B cell (primary cell): ENCODE data around the gene SCAI. TPM values are rescaled to one million over a fixed set of nuclear protein-coding genes. Genes with fewer than 3 reads are reported as not detected.

Experiments
- ATAC-seq: fragments of 200-7000 bp; cut with Tn5 transposase; one replicate; pipeline ENCODE4 v1.10.0; 2021; ENCODE audit warnings: low read depth, mild to moderate bottlenecking, moderate number of reproducible peaks, moderate library complexity
- CTCF ChIA-PET: fragments of 350-600 bp; sonication (Branson Sonifier 250); formaldehyde crosslinking; loops from one replicate; lab custom pipeline; 2021; ENCODE audit warnings: antibody characterized with exemption, inconsistent platforms; lab: Charles Lee
- POLR2A ChIA-PET: fragments of 350-600 bp; sonication (Branson Sonifier 250); formaldehyde crosslinking; loops from one replicate; lab custom pipeline; 2021; ENCODE audit warnings: antibody characterized with exemption; lab: Charles Lee
- DNase-seq: peaks from one replicate; pipeline ENCODE4 v3.0.0; 2013
- H2AFZ ChIP-seq: 2 replicates; pipeline ENCODE4 v1.6.1; 2012; ENCODE audit warnings: mild to moderate bottlenecking, low read depth, low read length; ENCODE audit not compliant: insufficient read depth, poor library complexity, severe bottlenecking
- H3K27ac ChIP-seq, 2 donors: 1 replicate in 1 of 2; 2 replicates in 1 of 2; pipeline ENCODE4 v1.5.1; 2012 to 2013; ENCODE audit warnings: low read length in 2 of 2, mild to moderate bottlenecking in 2 of 2, moderate library complexity in 1 of 2
- H3K27me3 ChIP-seq, 4 experiments: fragments of 200-600 bp in 1 of 4; sonication (generic) in 1 of 4; replicated peaks in 1 of 4; 1 replicate in 2 of 4; 2 replicates in 2 of 4; pipeline versions ENCODE4 v1.6.1 to v1.7.0; 2013 to 2016; ENCODE audit warnings: low read length in 3 of 4, mild to moderate bottlenecking in 2 of 4, mixed read lengths in 1 of 4, moderate library complexity in 1 of 4; ENCODE audit not compliant: insufficient read depth in 4 of 4, control insufficient read depth in 3 of 4; ENCODE audit errors: control extremely low read depth in 1 of 4
- H3K36me3 ChIP-seq, 2 experiments: replicated peaks in 1 of 2; 1 replicate in 1 of 2; 2 replicates in 1 of 2; pipeline versions ENCODE4 v1.6.1 to v1.7.1; 2013; ENCODE audit warnings: low read length in 1 of 2; ENCODE audit not compliant: insufficient read depth in 2 of 2, control insufficient read depth in 1 of 2; ENCODE audit errors: control extremely low read depth in 1 of 2, extremely low read depth in 1 of 2
- H3K4me1 ChIP-seq, 2 donors: fragments of 200-600 bp in 1 of 2; sonication (generic) in 1 of 2; 1 replicate in 1 of 2; 2 replicates in 1 of 2; pipeline versions ENCODE4 v1.5.1 to v1.6.1; 2013 to 2017; ENCODE audit warnings: low read length in 2 of 2; ENCODE audit not compliant: control insufficient read depth in 2 of 2, insufficient read depth in 2 of 2
- H3K4me2 ChIP-seq: replicated peaks from 2 replicates; pipeline ENCODE3; 2012; ENCODE audit warnings: mild to moderate bottlenecking, low read depth, low read length; ENCODE audit not compliant: poor library complexity, severe bottlenecking
- H3K4me3 ChIP-seq, 5 experiments: fragments of 200-600 bp in 1 of 5; sonication (generic) in 1 of 5; 1 replicate in 3 of 5; 2 replicates in 2 of 5; pipeline versions ENCODE4 v1.5.1 to v1.7.0; 2011 to 2016; ENCODE audit warnings: low read length in 4 of 5, mild to moderate bottlenecking in 4 of 5, low read depth in 2 of 5, control low read depth in 1 of 5, moderate library complexity in 1 of 5; ENCODE audit not compliant: insufficient read depth in 1 of 5; ENCODE audit errors: control extremely low read depth in 1 of 5, extremely low read depth in 1 of 5
- H3K79me2 ChIP-seq: fragments of 200-600 bp; sonication (generic); one replicate; pipeline ENCODE4 v1.6.0; 2016; ENCODE audit warnings: low read length; ENCODE audit not compliant: control insufficient read depth, insufficient read depth
- H3K9ac ChIP-seq: fragments of 200-600 bp; sonication (generic); 2 replicates; pipeline ENCODE4 v1.6.1; 2017; ENCODE audit warnings: mild to moderate bottlenecking, low read length, moderate library complexity
- H3K9me3 ChIP-seq, 3 donors: one replicate each; pipeline versions ENCODE4 v1.6.1 to v1.7.1; 2013; ENCODE audit warnings: low read length in 2 of 3; ENCODE audit not compliant: control insufficient read depth in 2 of 3, insufficient read depth in 1 of 3; ENCODE audit errors: control extremely low read depth in 1 of 3
- H4K20me1 ChIP-seq: 2 replicates; pipeline ENCODE4 v1.6.0; 2012; ENCODE audit warnings: mild to moderate bottlenecking, low read length; ENCODE audit not compliant: insufficient read depth, control insufficient read depth, poor library complexity, severe bottlenecking
- H3K27ac Mint-ChIP-seq: one replicate; pipeline ENCODE4 v1.8.0; 2021; ENCODE audit warnings: mixed read lengths
- H3K27me3 Mint-ChIP-seq: one replicate; pipeline ENCODE4 v1.8.0; 2021; ENCODE audit warnings: mixed read lengths
- H3K4me1 Mint-ChIP-seq: one replicate; pipeline ENCODE4 v1.8.0; 2021; ENCODE audit warnings: mixed read lengths
- H3K4me3 Mint-ChIP-seq: one replicate; pipeline ENCODE4 v1.8.0; 2021; ENCODE audit warnings: mixed read lengths
- H3K9me3 Mint-ChIP-seq: one replicate; pipeline ENCODE4 v1.8.0; 2022; ENCODE audit warnings: mixed read lengths; ENCODE audit not compliant: insufficient read depth
- EZH2 ChIP-seq: IDR thresholded peaks from 2 replicates; pipeline ENCODE4 v1.6.1; 2012; ENCODE audit warnings: borderline replicate concordance, low read depth, mild to moderate bottlenecking, moderate library complexity, low read length; ENCODE audit not compliant: insufficient read depth, poor library complexity, severe bottlenecking
- WGBS: methylation state at CpG from one replicate; pipeline ENCODE4 v1.1.5; 2013; ENCODE audit warnings: missing lambda C conversion rate; ENCODE audit not compliant: insufficient coverage; 5-methylcytosine and 5-hydroxymethylcytosine counted together
- intact Hi-C: fragments of 100-400 bp; cut with micrococcal nuclease; formaldehyde crosslinking; loops from one replicate; pipeline ENCODE4 v1.10.0; 2022
- polyA plus RNA-seq: library from polyadenylated mRNA; depleted of rRNA; stranded (reverse); fragments of >200 nt; gene quantifications from 2 replicates; pipeline ENCODE4 v1.2.3, GENCODE V29; 2012
- total RNA-seq, 2 donors: library from RNA; stranded (reverse); fragments of 120-200 nt in 1 of 2; gene quantifications; 1 replicate in 1 of 2; 2 replicates in 1 of 2; pipeline versions ENCODE4 v1.2.3 to v1.2.4, GENCODE V29; 2013 to 2022
- TF ChIP-seq, protein P1 (sequence below): fragments of 200-600 bp; IDR thresholded peaks from one replicate; pipeline ENCODE4 v1.8.0; 2022; ENCODE audit warnings: antibody characterized with exemption, mild to moderate bottlenecking

The SCAI gene
- total and polyA plus RNA-seq, 2 donors (not counting 1 experiment from before 2014, with no cell fraction given), result 3.8 to 19.8 TPM

DNA sequence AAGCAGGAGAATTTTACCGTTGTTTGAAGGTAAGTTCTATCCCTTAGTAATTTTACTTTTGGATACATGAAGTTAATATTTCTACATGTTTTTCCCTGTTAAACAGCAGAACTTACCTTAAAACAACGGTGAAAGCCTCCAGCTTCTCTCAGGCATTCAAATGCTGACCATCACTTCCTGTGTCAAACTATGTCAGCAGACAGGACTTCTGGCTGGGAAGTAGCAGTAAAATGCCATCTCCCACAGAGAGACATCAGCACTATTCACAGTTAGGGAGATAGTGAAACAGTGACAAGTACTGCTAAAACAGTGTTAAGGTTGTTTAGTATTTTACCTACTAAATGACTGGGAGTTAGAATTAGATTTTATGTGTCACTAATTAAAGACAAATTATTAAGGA, 168.2 kb downstream of the SCAI start:
- Histone ChIP-seq H3K79me2 (no peaks in the 10 kb centered on the region), H4K20me1 (no peaks in the 10 kb centered on the region), H3K4me3 (no peak overlapping the region), H3K27me3 (no peaks in the 10 kb centered on the region), H3K9me3 (no peaks in the 10 kb centered on the region), H3K27ac (no peak overlapping the region), H3K9ac (no peak overlapping the region), H2AFZ (no peak overlapping the region), H3K36me3 (peaks cover 2 to 16% of the 10 kb centered on the region in 2 experiments), H3K4me2 (no peak overlapping the region), H3K4me1 (no peaks in the 10 kb centered on the region)
- ATAC-seq (no peak), DNase-seq (no peak)
- Mint-ChIP-seq H3K27ac (no peak overlapping the region), H3K4me3 (no peak overlapping the region), H3K4me1 (no peaks in the 10 kb centered on the region), H3K9me3 (no peaks in the 10 kb centered on the region), H3K27me3 (no peaks in the 10 kb centered on the region)
- TF ChIP-seq EZH2, result no peak
- TF ChIP-seq, protein P1, sequence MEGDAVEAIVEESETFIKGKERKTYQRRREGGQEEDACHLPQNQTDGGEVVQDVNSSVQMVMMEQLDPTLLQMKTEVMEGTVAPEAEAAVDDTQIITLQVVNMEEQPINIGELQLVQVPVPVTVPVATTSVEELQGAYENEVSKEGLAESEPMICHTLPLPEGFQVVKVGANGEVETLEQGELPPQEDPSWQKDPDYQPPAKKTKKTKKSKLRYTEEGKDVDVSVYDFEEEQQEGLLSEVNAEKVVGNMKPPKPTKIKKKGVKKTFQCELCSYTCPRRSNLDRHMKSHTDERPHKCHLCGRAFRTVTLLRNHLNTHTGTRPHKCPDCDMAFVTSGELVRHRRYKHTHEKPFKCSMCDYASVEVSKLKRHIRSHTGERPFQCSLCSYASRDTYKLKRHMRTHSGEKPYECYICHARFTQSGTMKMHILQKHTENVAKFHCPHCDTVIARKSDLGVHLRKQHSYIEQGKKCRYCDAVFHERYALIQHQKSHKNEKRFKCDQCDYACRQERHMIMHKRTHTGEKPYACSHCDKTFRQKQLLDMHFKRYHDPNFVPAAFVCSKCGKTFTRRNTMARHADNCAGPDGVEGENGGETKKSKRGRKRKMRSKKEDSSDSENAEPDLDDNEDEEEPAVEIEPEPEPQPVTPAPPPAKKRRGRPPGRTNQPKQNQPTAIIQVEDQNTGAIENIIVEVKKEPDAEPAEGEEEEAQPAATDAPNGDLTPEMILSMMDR, result no peak
- intact Hi-C loops, result no loop called here
- CTCF ChIA-PET, result no interaction called here
- POLR2A ChIA-PET, result no interaction called here
- WGBS, result 40% methylated on average over 1 of the region's 2 CpGs

DNA sequence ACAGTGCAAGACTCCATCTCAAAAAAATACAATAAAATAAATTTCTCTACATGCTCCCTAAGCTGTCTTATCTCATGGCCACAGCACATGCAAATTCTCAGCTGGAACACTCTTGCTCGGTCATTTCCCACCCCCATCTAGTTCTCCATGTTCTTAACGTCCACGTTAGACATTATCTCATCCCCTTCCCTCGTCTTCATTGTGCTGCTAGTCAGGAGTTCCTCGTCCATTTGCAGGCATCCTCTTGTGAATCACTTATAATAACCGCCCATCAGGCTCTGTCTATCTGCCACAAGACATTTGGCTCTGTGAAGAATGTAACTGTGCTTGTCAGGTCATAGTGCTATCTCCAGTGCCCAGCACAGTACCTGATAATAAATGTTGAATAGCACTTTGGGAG, 169.5 kb downstream of the SCAI start:
- Histone ChIP-seq H2AFZ (no peak overlapping the region), H3K79me2 (no peaks in the 10 kb centered on the region), H3K27me3 (no peaks in the 10 kb centered on the region), H3K9me3 (no peaks in the 10 kb centered on the region), H3K9ac (no peak overlapping the region), H3K27ac (no peak overlapping the region), H4K20me1 (no peaks in the 10 kb centered on the region), H3K4me3 (no peak overlapping the region), H3K4me1 (no peaks in the 10 kb centered on the region), H3K4me2 (no peak overlapping the region), H3K36me3 (peaks cover 2 to 19% of the 10 kb centered on the region in 2 experiments)
- Mint-ChIP-seq H3K9me3 (no peaks in the 10 kb centered on the region), H3K27ac (no peak overlapping the region), H3K4me1 (no peaks in the 10 kb centered on the region), H3K4me3 (no peak overlapping the region), H3K27me3 (no peaks in the 10 kb centered on the region)
- intact Hi-C loops, result no loop called here
- no peak for TF ChIP-seq EZH2
- no peak for DNase-seq
- ChIA-PET CTCF (no interaction called here), POLR2A (no interaction called here)
- 94% methylated on average over 3 of the region's 6 CpGs for WGBS
- ATAC-seq, result no peak
